WERI-Rb-1 (cell line): ENCODE results near the gene PRR36.

Experiments used
- DNase-seq: peaks from one replicate; pipeline ENCODE4 v3.0.0-alpha.2; 2020
- H3K27ac ChIP-seq: fragments of 250-450 bp; sonication (Bioruptor Pico); 2 replicates; pipeline ENCODE4 v1.5.1; 2020; ENCODE audit warnings: mild to moderate bottlenecking, moderate library complexity
- H3K27me3 ChIP-seq: fragments of 250-450 bp; sonication (Bioruptor Pico); 2 replicates; pipeline ENCODE4 v1.5.1; 2021; ENCODE audit warnings: mild to moderate bottlenecking, low read depth, moderate library complexity; ENCODE audit not compliant: insufficient read depth, severe bottlenecking
- H3K36me3 ChIP-seq: fragments of 250-450 bp; sonication (Bioruptor Pico); 2 replicates; pipeline ENCODE4 v1.5.1; 2020; ENCODE audit warnings: mild to moderate bottlenecking, moderate library complexity
- H3K4me3 ChIP-seq: 2 replicates; pipeline ENCODE4 v1.5.1; 2011; ENCODE audit warnings: low read depth, mild to moderate bottlenecking, control low read depth, low read length
- H3K9me3 ChIP-seq: fragments of 250-450 bp; sonication (Bioruptor Pico); 2 replicates; pipeline ENCODE4 v1.5.1; 2021; ENCODE audit warnings: mild to moderate bottlenecking, moderate library complexity; ENCODE audit not compliant: severe bottlenecking
- TF ChIP-seq, protein P1 (sequence below): IDR thresholded peaks from 2 replicates; pipeline ENCODE4 v1.5.1; 2011; ENCODE audit warnings: low read depth, mild to moderate bottlenecking, control low read depth, inconsistent platforms, low read length

The PRR36 gene

DNA sequence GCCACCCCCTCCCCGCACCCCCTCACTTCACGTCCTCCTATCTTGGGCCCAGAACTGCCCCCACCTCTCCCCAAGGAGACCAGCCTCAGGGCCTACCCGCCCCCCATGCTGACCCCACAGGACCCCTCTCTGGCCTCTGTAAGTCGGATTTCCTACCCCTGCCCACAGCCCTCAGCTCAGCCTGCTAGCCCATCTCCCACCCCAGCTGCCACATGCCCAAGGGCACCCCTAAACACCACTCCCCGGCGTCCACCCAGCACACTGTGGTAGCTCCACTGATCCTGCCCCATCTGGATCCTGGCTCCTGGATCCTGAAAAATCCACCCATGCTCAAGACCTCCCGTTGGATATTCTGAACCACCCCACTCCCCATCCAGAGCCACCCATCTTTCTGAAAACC lies 43.4 kb downstream of the PRR36 start:
- TF ChIP-seq, protein P1, sequence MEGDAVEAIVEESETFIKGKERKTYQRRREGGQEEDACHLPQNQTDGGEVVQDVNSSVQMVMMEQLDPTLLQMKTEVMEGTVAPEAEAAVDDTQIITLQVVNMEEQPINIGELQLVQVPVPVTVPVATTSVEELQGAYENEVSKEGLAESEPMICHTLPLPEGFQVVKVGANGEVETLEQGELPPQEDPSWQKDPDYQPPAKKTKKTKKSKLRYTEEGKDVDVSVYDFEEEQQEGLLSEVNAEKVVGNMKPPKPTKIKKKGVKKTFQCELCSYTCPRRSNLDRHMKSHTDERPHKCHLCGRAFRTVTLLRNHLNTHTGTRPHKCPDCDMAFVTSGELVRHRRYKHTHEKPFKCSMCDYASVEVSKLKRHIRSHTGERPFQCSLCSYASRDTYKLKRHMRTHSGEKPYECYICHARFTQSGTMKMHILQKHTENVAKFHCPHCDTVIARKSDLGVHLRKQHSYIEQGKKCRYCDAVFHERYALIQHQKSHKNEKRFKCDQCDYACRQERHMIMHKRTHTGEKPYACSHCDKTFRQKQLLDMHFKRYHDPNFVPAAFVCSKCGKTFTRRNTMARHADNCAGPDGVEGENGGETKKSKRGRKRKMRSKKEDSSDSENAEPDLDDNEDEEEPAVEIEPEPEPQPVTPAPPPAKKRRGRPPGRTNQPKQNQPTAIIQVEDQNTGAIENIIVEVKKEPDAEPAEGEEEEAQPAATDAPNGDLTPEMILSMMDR = no peak
- Histone ChIP-seq H3K27ac (no peak overlapping the region), H3K36me3 (no peaks in the 10 kb centered on the region; the same call in 1 of the 2 replicates), H3K27me3 (no peaks in the 10 kb centered on the region), H3K4me3 (peak overlapping the region; percentile 55), H3K9me3 (no peaks in the 10 kb centered on the region)
- DNase-seq = no peak

DNA sequence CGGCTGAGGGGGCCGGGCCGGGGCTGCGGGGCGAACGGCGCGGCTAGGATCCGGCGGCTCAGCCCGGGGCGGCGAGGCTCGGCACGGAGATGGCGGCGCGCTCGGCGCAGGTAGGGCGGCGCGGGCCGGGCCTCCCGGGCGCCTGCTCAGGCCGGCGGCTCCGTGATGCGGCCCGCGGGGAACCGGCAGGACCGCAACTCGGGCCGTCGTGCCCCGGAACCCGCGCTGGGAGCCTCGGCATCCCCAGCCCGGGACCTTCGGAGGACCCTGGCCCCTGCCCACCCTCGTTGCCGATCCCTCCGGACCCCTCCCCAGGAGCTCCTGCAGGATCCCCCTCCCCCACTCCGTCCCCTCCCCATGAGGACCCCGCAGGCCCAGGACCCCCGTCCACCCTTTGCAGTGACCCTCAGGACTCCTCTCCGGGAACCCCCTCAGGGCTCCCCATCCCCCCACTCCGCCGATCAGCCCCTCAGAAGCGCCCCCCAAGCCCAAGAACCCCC lies 43.9 kb downstream of the PRR36 start:
- H3K36me3 ChIP-seq = no peaks in the 10 kb centered on the region; the same call in 1 of the 2 replicates
- H3K9me3 ChIP-seq = no peaks in the 10 kb centered on the region
- peak overlapping the region; percentile 55 for H3K4me3 ChIP-seq
- no peak for DNase-seq
- TF ChIP-seq, protein P1 = no peak
- H3K27me3 ChIP-seq = no peaks in the 10 kb centered on the region
- H3K27ac ChIP-seq = no peak overlapping the region

DNA sequence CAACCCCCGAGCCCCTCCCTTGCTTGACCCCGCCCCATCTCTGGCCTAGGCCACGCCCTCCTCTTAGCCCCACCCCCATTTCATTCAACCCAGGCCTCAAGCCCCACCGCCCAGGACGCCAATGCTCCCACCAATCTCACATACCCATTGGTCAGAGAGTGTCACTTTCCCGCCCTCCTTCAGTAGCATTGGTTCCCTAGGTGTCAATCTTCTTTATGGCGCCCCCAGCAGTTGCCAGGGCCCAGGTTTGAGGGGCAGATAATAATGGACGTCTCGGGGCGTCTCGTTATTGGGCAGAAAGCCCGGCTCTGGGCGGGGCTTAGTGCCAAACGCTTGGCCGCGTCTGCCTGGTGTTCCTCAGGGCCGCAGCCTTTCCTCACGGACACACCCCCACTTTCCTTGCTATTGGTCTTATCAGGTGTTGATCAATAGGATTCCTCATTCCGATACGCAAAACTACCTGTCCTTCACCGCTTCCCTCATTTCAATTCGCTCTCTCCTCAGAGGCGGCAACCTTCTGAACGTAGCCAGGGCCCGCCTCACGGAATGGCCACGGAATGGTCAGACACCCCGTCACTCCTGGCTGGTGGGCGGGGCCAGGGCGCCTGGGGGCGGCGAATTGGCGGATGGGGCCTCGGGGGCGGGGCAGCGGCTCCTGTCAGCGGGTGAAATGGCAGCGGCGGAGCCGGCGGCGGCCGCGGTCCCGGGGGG lies 44.5 kb downstream of the PRR36 start, which contains the start of gene EVI5L:
EVI5L (plus strand) TSS at position 658 of the 711 bp plus-strand sequence. CDS start 16,325 bp downstream, outside the sequence.
- no peaks in the 10 kb centered on the region for H3K27me3 ChIP-seq
- H3K36me3 ChIP-seq = no peaks in the 10 kb centered on the region; the same call in 1 of the 2 replicates
- peak within 1 kb of the TSS; percentile 73 for H3K4me3 ChIP-seq
- H3K27ac ChIP-seq = peak within 1 kb of the TSS; percentile 56
- DNase-seq = peak; percentile 99
- no peaks in the 10 kb centered on the region for H3K9me3 ChIP-seq
- TF ChIP-seq, protein P1 = no peak

DNA sequence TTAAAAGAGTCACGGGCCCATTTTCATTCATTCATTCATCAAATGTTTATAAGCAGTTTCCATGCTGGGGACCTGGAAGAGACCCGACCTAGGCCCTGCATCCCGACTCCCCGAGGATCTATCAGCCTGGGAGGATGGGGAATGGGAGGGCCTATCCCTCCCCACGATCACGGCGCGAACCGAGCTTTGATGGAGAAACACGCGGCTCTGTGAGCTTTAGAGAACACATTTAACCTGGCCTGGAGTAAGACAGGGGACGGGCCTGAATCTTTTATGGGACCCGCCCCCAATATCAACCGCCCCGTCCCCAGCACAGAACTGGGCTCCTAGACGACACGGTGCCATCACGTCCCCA lies 45.0 kb downstream of the PRR36 start:
- no peaks in the 10 kb centered on the region for H3K9me3 ChIP-seq
- H3K27me3 ChIP-seq = no peaks in the 10 kb centered on the region
- DNase-seq = no peak
- peak overlapping the region; percentile 73 for H3K4me3 ChIP-seq
- no peaks in the 10 kb centered on the region; the same call in 1 of the 2 replicates for H3K36me3 ChIP-seq
- TF ChIP-seq, protein P1 = no peak
- H3K27ac ChIP-seq = peak overlapping the region; percentile 56

DNA sequence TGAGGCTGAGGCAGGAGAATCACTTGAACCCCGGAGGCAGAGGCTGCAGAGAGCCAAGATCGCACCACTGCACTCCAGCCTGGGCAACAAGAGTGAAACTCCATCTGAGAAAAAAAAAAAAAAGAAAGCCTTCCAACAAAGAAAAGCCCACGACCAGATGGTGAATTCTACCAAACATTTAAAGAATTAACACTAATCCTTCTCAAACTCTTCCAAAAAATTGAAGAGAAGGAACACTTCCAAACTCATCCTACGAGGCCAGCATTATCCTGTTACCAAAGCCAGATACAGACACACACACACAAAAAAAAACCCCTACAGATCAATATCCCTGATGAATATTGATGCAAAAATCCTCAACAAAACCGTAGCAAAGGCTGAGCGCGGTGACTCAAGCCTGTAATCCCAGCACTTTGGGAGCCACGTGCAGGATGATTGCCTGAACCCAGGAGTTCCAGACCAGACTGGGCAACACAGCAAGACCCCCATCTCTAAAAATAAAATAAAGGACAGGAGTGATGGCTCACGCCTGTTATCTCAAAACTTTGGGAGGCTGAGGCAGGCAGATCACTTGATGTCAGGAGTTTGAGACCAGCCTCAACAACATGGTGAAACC lies 50.4 kb downstream of the PRR36 start:
- Histone ChIP-seq H3K27ac (no peak overlapping the region), H3K4me3 (no peak overlapping the region), H3K36me3 (no peaks in the 10 kb centered on the region), H3K27me3 (no peaks in the 10 kb centered on the region), H3K9me3 (no peaks in the 10 kb centered on the region)
- TF ChIP-seq, protein P1 = no peak
- DNase-seq = no peak
